GM10847 (cell line): ENCODE results near the gene GOLT1A.

Source experiments
- POLR2A ChIP-seq: IDR thresholded peaks from 2 replicates; pipeline ENCODE4 v1.6.1; 2011; ENCODE audit not compliant: insufficient read length; ENCODE audit errors: extremely low read depth

The GOLT1A gene

DNA sequence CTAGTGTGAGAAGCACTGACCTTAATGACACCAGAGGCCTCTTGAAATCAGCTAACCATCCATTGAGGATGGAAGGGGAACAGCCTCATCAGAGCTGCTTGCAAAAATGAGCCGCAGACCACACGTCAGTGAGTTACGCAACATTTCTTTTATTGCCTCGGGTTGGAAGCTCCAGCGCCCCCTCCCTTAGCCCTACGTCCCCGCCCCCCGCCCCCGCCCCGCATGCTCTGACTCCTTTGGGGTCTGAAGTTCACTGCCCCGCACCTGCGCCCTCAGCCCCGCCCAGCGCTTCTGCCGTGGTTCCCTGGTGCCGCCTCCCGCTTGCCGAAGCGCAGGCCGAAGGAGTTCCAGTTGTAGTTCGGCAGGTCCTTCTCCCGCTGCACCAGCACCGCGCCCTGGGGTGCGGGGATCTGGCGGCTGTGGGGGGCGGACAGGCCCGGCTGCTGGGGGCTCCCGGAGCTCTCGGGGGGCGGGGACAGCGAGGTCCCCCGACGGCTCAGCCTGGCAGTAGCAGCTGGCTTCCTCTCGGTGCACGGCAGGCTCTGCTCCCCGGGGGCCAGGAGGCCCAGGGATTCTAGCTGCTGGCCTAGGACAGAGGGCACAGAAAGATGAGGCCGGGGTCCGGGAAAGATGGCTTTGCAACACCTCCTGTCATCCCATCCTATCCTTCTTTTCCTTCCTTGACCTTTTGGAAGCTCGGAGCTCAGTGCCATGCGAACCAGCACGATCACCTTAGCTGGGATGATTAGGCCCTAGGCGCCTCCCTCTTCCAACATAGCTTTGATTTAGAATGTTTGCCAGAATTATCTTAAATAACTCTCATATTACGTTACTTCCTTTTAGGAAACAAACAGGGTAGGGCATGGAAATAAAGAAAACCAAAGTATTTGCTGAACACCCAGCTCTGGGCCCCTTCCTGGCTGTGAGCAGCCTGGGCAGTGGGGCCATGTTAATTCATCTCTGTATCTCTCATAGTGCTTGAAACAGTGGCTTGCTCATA is 23.3 kb downstream of the GOLT1A start:
- no peak for TF ChIP-seq POLR2A

DNA sequence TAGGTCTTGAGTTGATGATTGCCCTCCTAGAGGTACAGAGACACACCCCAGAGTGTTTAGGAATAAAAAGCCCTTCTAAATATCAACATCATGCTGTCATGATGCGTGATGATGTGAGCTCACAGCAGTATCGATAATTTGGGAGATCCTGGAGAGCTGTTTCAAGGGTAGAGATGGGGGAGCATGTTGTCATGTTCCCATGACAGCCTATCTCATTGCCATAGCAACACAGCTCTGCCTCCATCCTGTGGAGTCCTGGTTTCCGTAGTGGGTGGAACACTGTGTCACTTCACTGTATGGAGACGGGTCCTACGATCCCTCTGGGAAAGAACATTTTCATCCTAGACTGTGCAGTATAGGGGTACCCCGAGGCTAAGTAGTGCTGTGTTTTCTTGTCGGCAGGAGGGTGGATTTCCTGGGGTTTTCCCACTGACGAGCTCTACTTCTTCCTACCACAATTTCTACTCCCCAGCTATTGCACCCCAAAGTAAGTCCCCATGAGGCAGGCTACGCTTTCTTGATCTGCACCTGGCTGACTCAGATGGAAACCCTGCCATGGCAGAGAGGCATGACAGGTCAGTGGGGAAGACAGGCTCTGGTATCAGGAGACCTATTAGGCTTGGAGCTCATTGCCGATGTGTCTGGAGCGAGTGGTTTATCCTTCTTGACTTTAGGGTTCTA is 24.7 kb downstream of the GOLT1A start:
- TF ChIP-seq POLR2A, result no peak

DNA sequence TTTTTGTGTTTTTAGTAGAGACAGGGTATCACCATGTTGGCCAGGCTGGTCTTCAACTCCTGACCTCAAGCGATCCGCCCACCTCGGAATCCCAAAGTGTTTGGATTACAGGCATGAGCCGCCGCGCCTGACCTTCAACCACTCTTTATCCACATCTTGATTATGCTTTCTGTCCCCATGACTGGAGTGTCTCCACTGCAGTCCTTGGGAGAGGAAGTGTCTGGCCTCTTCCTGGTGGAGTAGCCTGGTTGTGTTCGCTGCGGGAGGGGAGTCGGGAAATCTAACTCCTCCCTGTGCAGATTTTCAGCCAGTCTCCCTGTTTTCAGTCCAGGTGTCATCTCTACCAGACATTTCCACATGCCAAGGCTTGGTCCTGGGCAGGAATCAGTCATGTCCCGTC is 27.2 kb downstream of the GOLT1A start:
- no peak for TF ChIP-seq POLR2A

DNA sequence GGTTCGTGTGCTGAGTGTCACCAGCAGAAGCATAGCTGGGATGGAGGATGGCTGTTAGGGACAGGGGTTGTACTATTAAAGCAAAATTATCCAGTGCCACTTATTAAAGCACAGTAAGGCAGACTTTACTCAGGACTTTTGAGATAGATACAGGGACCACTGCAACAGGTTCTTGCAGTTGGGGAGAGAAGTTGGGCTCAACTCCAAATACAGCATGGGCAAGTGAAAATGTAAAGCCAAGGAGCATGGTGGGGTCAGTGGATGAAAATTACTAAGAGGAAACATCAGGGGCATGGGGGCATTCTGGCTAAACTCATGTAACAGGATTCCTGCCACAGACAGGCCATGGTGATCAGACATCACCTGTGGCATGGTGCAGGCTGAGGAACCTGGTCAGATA is 32.7 kb downstream of the GOLT1A start:
- TF ChIP-seq POLR2A, result no peak

GRCh38 chr1:204180133-204180532 is 33.7 kb downstream of the GOLT1A start:
- no peak for TF ChIP-seq POLR2A

GRCh38 chr1:204178487-204179281 is 35.1 kb downstream of the GOLT1A start:
- no peak for TF ChIP-seq POLR2A

DNA sequence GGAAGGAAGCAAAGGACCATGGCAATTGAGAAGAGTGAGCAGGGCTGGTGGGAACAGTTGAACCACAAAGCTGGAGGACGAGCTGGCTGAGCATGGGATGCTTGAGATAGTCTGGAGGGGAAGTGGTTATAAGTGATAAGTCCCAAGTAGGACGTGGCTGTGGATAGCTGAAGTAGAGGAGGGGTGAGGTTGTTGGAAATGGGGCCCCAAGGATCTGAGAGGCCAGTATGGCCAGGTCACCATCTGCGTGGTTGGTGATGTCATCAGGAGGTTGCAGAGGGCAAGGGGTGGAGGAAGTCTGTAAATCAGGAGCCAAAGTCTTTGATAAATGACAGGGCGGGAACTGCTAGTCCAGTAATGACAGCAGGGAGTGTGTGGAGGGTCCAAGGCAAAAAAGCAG is 36.7 kb downstream of the GOLT1A start:
- TF ChIP-seq POLR2A, result no peak

DNA sequence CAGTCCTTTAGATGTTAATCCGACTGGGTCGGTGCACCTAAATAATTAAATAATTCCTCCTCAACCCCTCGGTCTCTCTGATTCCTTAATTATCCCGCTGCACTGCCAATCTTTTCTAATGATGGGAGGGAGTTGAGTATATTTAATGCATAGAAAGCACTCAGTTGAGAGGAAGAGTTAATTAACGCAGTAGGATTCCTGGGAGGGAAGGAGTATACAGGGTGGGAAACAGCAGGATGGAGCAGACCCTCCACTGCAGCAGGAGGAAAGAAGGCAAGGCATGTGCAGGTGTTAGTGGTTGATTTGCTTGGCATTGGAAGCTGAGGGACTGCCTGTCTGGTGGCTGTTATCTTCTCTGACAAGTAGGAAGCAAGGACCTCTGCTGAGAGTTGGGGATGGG is 37.7 kb downstream of the GOLT1A start:
- TF ChIP-seq POLR2A, result no peak

DNA sequence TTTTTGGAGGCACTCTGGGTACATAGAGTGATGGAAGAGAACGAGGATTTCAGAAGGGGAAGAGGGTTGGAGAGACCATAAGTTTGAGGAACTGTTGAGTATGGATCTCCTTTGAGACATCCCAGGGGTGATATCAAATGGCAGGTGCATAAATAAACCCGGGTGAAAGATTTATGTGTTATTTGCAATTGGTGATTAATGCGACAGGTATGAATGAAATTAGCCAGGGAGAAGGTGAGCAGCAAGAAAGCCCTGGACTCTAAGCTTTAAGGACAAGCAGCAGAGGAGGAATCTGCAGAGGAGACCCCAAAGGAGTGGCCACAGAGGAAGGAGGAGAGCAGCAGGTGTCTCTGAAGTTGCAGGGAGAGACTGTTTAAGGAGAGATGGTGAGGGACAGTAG is 38.8 kb downstream of the GOLT1A start:
- no peak for TF ChIP-seq POLR2A

GRCh38 chr1:204172404-204173029 is 41.3 kb downstream of the GOLT1A start:
- no peak for TF ChIP-seq POLR2A

- TF ChIP-seq POLR2A, result no peak
Observed at GRCh38 chr1:204171751-204172178, 42.0 kb downstream of the GOLT1A start.

DNA sequence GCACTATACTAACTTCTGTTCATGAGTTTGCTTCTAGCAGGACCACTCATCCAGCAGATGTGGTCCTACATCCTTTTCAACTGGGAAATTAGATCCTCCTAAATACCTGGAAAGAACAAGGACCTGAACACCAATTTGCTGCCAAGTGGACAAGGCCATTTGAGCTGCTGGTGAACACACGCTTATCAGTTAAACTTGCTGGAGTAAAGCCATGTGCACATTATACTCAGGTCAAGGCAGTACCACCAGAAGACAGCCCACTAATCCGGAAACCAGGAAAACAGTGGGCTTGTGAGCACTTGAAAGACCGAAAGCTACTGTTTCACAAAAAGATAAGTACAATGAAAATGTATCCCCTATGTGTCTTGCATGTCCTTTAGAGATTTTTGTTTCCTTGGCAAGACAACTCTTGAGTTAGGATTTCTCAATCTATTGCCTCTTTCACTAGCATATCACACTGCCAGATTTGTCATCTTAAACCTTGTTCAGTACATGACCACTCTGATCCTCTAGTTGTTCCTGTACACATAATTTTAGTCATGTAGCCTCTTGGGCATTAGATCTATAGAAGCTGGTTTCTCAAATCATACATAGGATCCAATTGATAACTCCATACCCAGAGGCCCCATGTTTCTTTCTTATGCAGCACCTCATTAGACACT is 43.2 kb downstream of the GOLT1A start:
- no peak for TF ChIP-seq POLR2A

DNA sequence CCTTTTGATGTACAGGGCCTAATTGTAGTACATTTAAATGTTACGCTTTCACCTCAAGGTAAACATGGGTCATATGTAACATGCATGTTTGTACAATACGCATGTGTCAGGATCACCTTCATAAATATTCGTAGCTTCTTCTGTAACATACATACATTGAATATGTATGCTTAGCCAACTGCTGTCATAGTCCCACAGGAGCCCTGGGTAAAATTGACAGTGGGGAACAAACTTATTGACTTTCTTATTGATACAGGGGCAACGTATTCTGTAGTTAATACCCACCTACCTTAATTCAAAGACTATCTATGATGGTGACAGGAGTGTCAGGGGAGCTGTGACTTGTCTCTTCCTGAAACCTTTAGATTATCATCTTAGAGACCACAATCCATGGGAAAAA is 43.9 kb downstream of the GOLT1A start:
- no peak for TF ChIP-seq POLR2A

- no peak for TF ChIP-seq POLR2A
Observed at GRCh38 chr1:204167730-204168129, 46.1 kb downstream of the GOLT1A start.
